Heart left ventricle (tissue), 16 donors: ENCODE results near the gene AP5B1. TPM values are rescaled to one million over a fixed set of nuclear protein-coding genes. Genes with fewer than 3 reads are reported as not detected.
"Not testable (repeated sequence)": the region's sequence is repeated elsewhere in the genome, so short reads cannot be mapped to it uniquely, and the experiment has no call there.

Experiments used
- ATAC-seq, 4 donors: fragments of 200-7000 bp; cut with Tn5 transposase; one replicate each; pipeline ENCODE4 v1.9.1; 2020 to 2022; ENCODE audit warnings: moderate library complexity in 4 of 4, mild to moderate bottlenecking in 3 of 4, moderate number of reproducible peaks in 1 of 4
- DNase-seq, 5 donors: peaks; one replicate each; pipeline ENCODE4 v3.0.0-alpha.2; 2020
- H3K27ac ChIP-seq, 12 donors: fragments of 200-600 bp; sonication (generic) in 4 of 12; one replicate each; pipeline versions ENCODE4 v1.5.0 to v1.8.0; 2016 to 2022; ENCODE audit warnings: mild to moderate bottlenecking in 2 of 12
- H3K27me3 ChIP-seq, 9 donors: fragments of 200-600 bp; sonication (generic) in 2 of 9; one replicate each; pipeline versions ENCODE4 v1.5.1 to v1.8.0; 2016 to 2022; ENCODE audit warnings: mild to moderate bottlenecking in 3 of 9
- H3K36me3 ChIP-seq, 9 donors: fragments of 200-600 bp; sonication (generic) in 2 of 9; one replicate each; pipeline versions ENCODE4 v1.5.0 to v1.8.0; 2018 to 2022; ENCODE audit warnings: mild to moderate bottlenecking in 2 of 9
- H3K4me1 ChIP-seq, 12 donors: fragments of 200-600 bp; sonication (generic) in 4 of 12; one replicate each; pipeline versions ENCODE4 v1.5.0 to v1.8.0; 2016 to 2022; ENCODE audit warnings: mild to moderate bottlenecking in 3 of 12
- H3K4me3 ChIP-seq, 12 donors: fragments of 200-600 bp; sonication (generic) in 4 of 12; one replicate each; pipeline versions ENCODE4 v1.5.0 to v1.8.0; 2017 to 2022; ENCODE audit warnings: mild to moderate bottlenecking in 9 of 12, moderate library complexity in 4 of 12
- H3K9me3 ChIP-seq, 12 donors: fragments of 200-600 bp; sonication (generic) in 4 of 12; one replicate each; pipeline versions ENCODE4 v1.5.0 to v1.8.0; 2016 to 2022; ENCODE audit warnings: mild to moderate bottlenecking in 1 of 12
- CTCF ChIP-seq, 12 donors: fragments of 200-600 bp; sonication (generic) in 4 of 12; IDR thresholded peaks; one replicate each; pipeline versions ENCODE4 v1.5.0 to v1.8.0; 2018 to 2022; ENCODE audit warnings: antibody characterized with exemption in 12 of 12, mild to moderate bottlenecking in 5 of 12
- POLR2A ChIP-seq, 2 donors: fragments of 450-650 bp; IDR thresholded peaks; one replicate each; pipeline ENCODE4 v1.6.1; 2017; ENCODE audit warnings: antibody characterized with exemption in 2 of 2, mild to moderate bottlenecking in 2 of 2, moderate library complexity in 2 of 2
- WGBS, 4 donors: extraction: QIAGEN DNeasy Blood & Tissue Kit in 2 of 4; methylation state at CpG; one replicate each; pipeline versions ENCODE4 v1.1.5 to v1.1.7; 2013 to 2018; 5-methylcytosine and 5-hydroxymethylcytosine counted together
- intact Hi-C, 10 donors: fragments of 100-400 bp; cut with DNase I; formaldehyde crosslinking; loops; one replicate each; pipeline versions ENCODE4 v1.11.1 to v1.14.2; 2022
- polyA plus RNA-seq, 2 donors: library from polyadenylated mRNA; stranded (reverse); fragments of 200-250 nt; gene quantifications; one replicate each; pipeline ENCODE4 v1.2.3, GENCODE V29; 2013
- total RNA-seq, 9 donors: library from RNA; depleted of rRNA in 2 of 9; stranded (reverse); fragments of >200 nt in 2 of 9; fragmentation: NEBNext Ultra II Directional in 3 of 9; extraction: Animal tissue kit (Norgen Biotek cat#: 25700) in 3 of 9; gene quantifications; one replicate each; pipeline versions ENCODE4 v1.1.0 to v1.2.4, GENCODE V29; 2016 to 2023
- donor health status: ischemic (EF 13 %, LVEDD 7.1; RV severe dilation, severe dysfunction).
- donor health status: healthy with polysubstance abuse.
- donor health status: DM: no; HTN: yes; CAD: no.
- donor health status: DM: no; HTN: no; CAD: no.
- donor health status: ischemic (EF 25% LVEDD 6.9; RV normal size, moderate dysfunction).
- donor health status: ischemic (EF 25% LVEDD 5.7; RV mildly dilated, moderate dysfunction).
- donor health status: healthy.
- donor health status: DM: yes; HTN: yes; CAD: no.
- donor health status: ischemic (EF 35%, LVEDD 5.7; RV mildly dilated, moderate dysfunction).
- donor health status: nonischemic (EF 11% LVEDD 7.7; RV severe dilation, severe dysfunction).
- donor health status: DM: yes; HTN: yes; CAD: no.
- donor health status: PGD.
- donor health status: ischemic (EF 29% LVEDD 5.4; RV normal size, mild dysfunction).
- donor health status: nonischemic (EF 23%, LVEDD 6.1; RV moderate dilation, normal function).

Gene AP5B1
- total and polyA plus RNA-seq, 11 donors = 4.4 to 17.7 (median 8.7) TPM

- TF ChIP-seq POLR2A (IDR thresholded peaks at IDR 0.05) (no peak), CTCF (IDR thresholded peaks at IDR 0.05) (no peak)
- Histone ChIP-seq H3K27ac (no peak overlapping the region), H3K36me3 (no peaks in the 10 kb centered on the region), H3K9me3 (no peaks in the 10 kb centered on the region), H3K4me3 (no peak overlapping the region), H3K27me3 (no peaks in the 10 kb centered on the region), H3K4me1 (peaks cover 0 to 8% (median 0%) of the 10 kb centered on the region in 12 donors)
- intact Hi-C loops = no loop called here
- no peak for ATAC-seq
- 74 to 78% (median 76%) methylated on average over 7 of the region's 7 CpGs for WGBS, 4 donors
- no peak for DNase-seq
Observed at GRCh38 chr11:65766535-65766934, 14.2 kb downstream of the AP5B1 start.

- Histone ChIP-seq H3K4me1 (peaks cover 0 to 3% (median 0%) of the 10 kb centered on the region in 12 donors), H3K4me3 (no peak overlapping the region), H3K36me3 (no peaks in the 10 kb centered on the region), H3K9me3 (no peaks in the 10 kb centered on the region), H3K27ac (no peak overlapping the region), H3K27me3 (no peaks in the 10 kb centered on the region)
- ATAC-seq (no peak), DNase-seq (no peak)
- no peak for TF ChIP-seq CTCF (IDR thresholded peaks at IDR 0.05)
- no peak for TF ChIP-seq POLR2A (IDR thresholded peaks at IDR 0.05)
- intact Hi-C loops = no loop called here
- 72 to 79% (median 77%) methylated on average over 5 of the region's 5 CpGs for WGBS, 4 donors
Observed at GRCh38 chr11:65764434-65764833, 16.3 kb downstream of the AP5B1 start.

- H3K4me1 ChIP-seq, H3K27me3 ChIP-seq, intact Hi-C loops, H3K27ac ChIP-seq, DNase-seq, ATAC-seq, H3K4me3 ChIP-seq, H3K36me3 ChIP-seq, H3K9me3 ChIP-seq: not testable (repeated sequence)
- 88 to 92% (median 89%) methylated on average over 5 to 26 of the region's 29 CpGs for WGBS, 4 donors
Observed at GRCh38 chr11:65762816-65763215, 18.0 kb downstream of the AP5B1 start.

- ATAC-seq, H3K4me1 ChIP-seq, H3K27me3 ChIP-seq, H3K27ac ChIP-seq, H3K36me3 ChIP-seq, H3K4me3 ChIP-seq, H3K9me3 ChIP-seq, intact Hi-C loops, DNase-seq: not testable (repeated sequence)
- 60 to 75% (median 66%) methylated on average over 5 of the region's 5 CpGs for WGBS, 4 donors
Observed at GRCh38 chr11:65762169-65762568, 18.6 kb downstream of the AP5B1 start.

GRCh38 chr11:65745049-65745448, 35.7 kb downstream of the AP5B1 start:
- Histone ChIP-seq H3K4me1 (no peaks in the 10 kb centered on the region), H3K9me3 (no peaks in the 10 kb centered on the region), H3K27ac (no peak overlapping the region), H3K27me3 (no peaks in the 10 kb centered on the region), H3K36me3 (no peaks in the 10 kb centered on the region), H3K4me3 (no peak overlapping the region)
- intact Hi-C loops = no loop called here
- no peak for TF ChIP-seq POLR2A (IDR thresholded peaks at IDR 0.05)
- no peak for TF ChIP-seq CTCF (IDR thresholded peaks at IDR 0.05)
- WGBS, 4 donors = 89 to 97% (median 92%) methylated on average over 9 to 17 of the region's 17 CpGs
- no peak for ATAC-seq
- DNase-seq = no peak
